ENCODE data around the gene MYLK. TPM values are rescaled to one million over a fixed set of nuclear protein-coding genes. Genes with fewer than 3 reads are reported as not detected.

MYLK gene
- total and polyA plus RNA-seq, 9 of the 15 experiments (the other 6 are each of a cell fraction or from before 2014, with no cell fraction given), result 0.11 to 0.53 (median 0.18) TPM; not detected in 2

DNA sequence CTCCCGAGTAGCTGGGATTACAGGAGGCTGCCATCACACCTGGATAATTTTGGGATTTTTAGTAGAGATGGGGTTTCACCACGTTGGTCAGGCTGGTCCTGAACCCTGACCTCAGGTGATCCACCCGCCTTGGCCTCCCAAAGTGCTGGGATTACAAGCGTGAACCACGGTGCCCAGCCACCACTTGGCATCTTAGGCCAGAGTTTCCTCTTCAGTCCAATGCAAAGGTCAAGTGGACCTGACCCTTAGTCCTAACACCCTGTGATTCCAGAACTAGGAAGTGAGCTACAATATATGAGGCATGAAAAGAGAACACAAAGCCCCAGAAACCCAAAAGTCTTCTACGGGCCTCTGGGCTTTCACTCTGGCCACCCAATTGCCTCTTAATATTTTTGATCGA lies 5.3 kb downstream of the MYLK start:
- Histone ChIP-seq H3K9ac (ENCODE audit: insufficient read depth in 1 of 2, low read depth in 2 of 2, low read length in 2 of 2) (no peak overlapping the region), H2AFZ (ENCODE audit: low read depth, low read length) (no peak overlapping the region), H3K4me3 (no peak overlapping the region), H3K36me3 (ENCODE audit: control insufficient read depth, insufficient read depth, low read length) (no peaks in the 10 kb centered on the region), H3K79me2 (ENCODE audit: control insufficient read depth, insufficient read depth, low read length) (no peaks in the 10 kb centered on the region), H3K4me2 (ENCODE audit: insufficient read depth, low read length) (no peak overlapping the region), H3K27me3 (ENCODE audit: control insufficient read depth in 2 of 2, insufficient read depth in 2 of 2, low read length in 2 of 2) (no peaks in the 10 kb centered on the region; a peak in 1 of 5 replicates), H4K20me1 (replicated peaks; ENCODE audit: control insufficient read depth, insufficient read depth, low read length) (no peaks in the 10 kb centered on the region), H3K9me1 (ENCODE audit: control insufficient read depth, insufficient read depth, low read length) (no peaks in the 10 kb centered on the region), H3K27ac (ENCODE audit: extremely low read depth, low read depth, low read length) (no peak overlapping the region), H3K4me1 (replicated peaks in 1 of 2; ENCODE audit: control insufficient read depth in 2 of 2, insufficient read depth in 2 of 2, low read length in 2 of 2) (peaks cover 0 to 3% of the 10 kb centered on the region in 2 experiments; a peak in 2 of 5 replicates), H3K9me3 (replicated peaks; ENCODE audit: control insufficient read depth, insufficient read depth, low read depth, low read length) (no peaks in the 10 kb centered on the region)
- ATAC-seq, result no peak
- in situ Hi-C loops (cut with MboI), result no loop called here
- CTCF ChIA-PET (ENCODE audit: low intra/inter-chr PET ratio), result no interaction called here
- TF ChIP-seq FOXA1 (IDR thresholded peaks at IDR 0.05; ENCODE audit: borderline replicate concordance), result no peak
- TF ChIP-seq RBM14 (IDR thresholded peaks at IDR 0.05; ENCODE audit: borderline replicate concordance, insufficient read depth, low read depth, low read length), result no peak
- TF ChIP-seq ZZZ3 (IDR thresholded peaks at IDR 0.05), result no peak
- TF ChIP-seq FOXK1 (CRISPR knock-in tag; IDR thresholded peaks at IDR 0.05; ENCODE audit: borderline replicate concordance), result no peak
- WGBS (ENCODE audit: insufficient coverage, low coverage, missing lambda C conversion rate), result 17% methylated on average over 6 of the region's 7 CpGs
- BruUV-seq (replicated peaks), result no TSS peak
- POLR2A ChIA-PET, result no interaction called here
- intact Hi-C loops (cut with micrococcal nuclease), result no loop called here
- FAIRE-seq, result no peak
- no peak for DNase-seq (ENCODE audit: extremely low read depth in 1 of 4, low spot score in 3 of 4)

DNA sequence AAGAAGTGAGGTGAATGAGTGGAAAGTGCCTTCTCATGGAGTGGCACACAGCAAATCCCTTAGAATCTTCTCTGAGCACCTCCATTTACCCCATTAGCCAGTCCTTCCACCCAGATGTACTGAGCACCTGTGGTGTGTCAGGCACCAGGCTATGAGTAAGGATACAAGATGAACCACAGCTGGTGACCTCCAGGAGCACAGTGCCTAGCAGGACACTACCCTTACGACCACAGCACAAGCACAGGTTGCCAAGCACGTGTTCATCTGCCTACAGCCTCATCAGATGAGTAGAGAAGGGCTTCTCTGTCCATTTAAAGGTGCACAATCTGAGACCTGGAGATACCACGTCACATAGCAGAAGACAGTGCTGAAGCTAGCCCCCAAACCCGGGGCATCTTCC lies 6.2 kb downstream of the MYLK start:
- no peak overlapping the region for H2AFZ ChIP-seq (ENCODE audit: low read depth, low read length)
- H3K4me2 ChIP-seq (ENCODE audit: insufficient read depth, low read length), result no peak overlapping the region
- no peaks in the 10 kb centered on the region for H3K9me3 ChIP-seq (replicated peaks; ENCODE audit: control insufficient read depth, insufficient read depth, low read depth, low read length)
- no peaks in the 10 kb centered on the region for H3K9me1 ChIP-seq (ENCODE audit: control insufficient read depth, insufficient read depth, low read length)
- ATAC-seq (no peak), FAIRE-seq (no peak), DNase-seq (ENCODE audit: extremely low read depth in 1 of 4, low spot score in 3 of 4) (no peak)
- in situ Hi-C loops (cut with MboI) (no loop called here), intact Hi-C loops (cut with micrococcal nuclease) (no loop called here)
- no peak overlapping the region for H3K27ac ChIP-seq (ENCODE audit: extremely low read depth, low read depth, low read length)
- H3K4me3 ChIP-seq, result no peak overlapping the region
- H3K4me1 ChIP-seq (replicated peaks in 1 of 2; ENCODE audit: control insufficient read depth in 2 of 2, insufficient read depth in 2 of 2, low read length in 2 of 2), result no peaks in the 10 kb centered on the region
- no peaks in the 10 kb centered on the region for H3K79me2 ChIP-seq (ENCODE audit: control insufficient read depth, insufficient read depth, low read length)
- ChIA-PET CTCF (ENCODE audit: low intra/inter-chr PET ratio) (no interaction called here), POLR2A (no interaction called here)
- no peaks in the 10 kb centered on the region; a peak in 1 of 5 replicates for H3K27me3 ChIP-seq (ENCODE audit: control insufficient read depth in 2 of 2, insufficient read depth in 2 of 2, low read length in 2 of 2)
- no peak overlapping the region for H3K9ac ChIP-seq (ENCODE audit: insufficient read depth in 1 of 2, low read depth in 2 of 2, low read length in 2 of 2)
- H3K36me3 ChIP-seq (ENCODE audit: control insufficient read depth, insufficient read depth, low read length), result no peaks in the 10 kb centered on the region
- no peaks in the 10 kb centered on the region for H4K20me1 ChIP-seq (replicated peaks; ENCODE audit: control insufficient read depth, insufficient read depth, low read length)
- 3% methylated on average over 4 of the region's 4 CpGs for WGBS (ENCODE audit: insufficient coverage, low coverage, missing lambda C conversion rate)
- no TSS peak for BruUV-seq (replicated peaks)
- no peak for TF ChIP-seq NONO (IDR thresholded peaks at IDR 0.05; ENCODE audit: low read depth in 2 of 2, low read length in 1 of 2)
- TF ChIP-seq RBM25 (IDR thresholded peaks at IDR 0.05; ENCODE audit: low read depth, low read length, severe bottlenecking), result no peak
- TF ChIP-seq FOSL1 (tag; conservative IDR thresholded peaks at IDR 0.05), result no peak
- TF ChIP-seq, protein P1, sequence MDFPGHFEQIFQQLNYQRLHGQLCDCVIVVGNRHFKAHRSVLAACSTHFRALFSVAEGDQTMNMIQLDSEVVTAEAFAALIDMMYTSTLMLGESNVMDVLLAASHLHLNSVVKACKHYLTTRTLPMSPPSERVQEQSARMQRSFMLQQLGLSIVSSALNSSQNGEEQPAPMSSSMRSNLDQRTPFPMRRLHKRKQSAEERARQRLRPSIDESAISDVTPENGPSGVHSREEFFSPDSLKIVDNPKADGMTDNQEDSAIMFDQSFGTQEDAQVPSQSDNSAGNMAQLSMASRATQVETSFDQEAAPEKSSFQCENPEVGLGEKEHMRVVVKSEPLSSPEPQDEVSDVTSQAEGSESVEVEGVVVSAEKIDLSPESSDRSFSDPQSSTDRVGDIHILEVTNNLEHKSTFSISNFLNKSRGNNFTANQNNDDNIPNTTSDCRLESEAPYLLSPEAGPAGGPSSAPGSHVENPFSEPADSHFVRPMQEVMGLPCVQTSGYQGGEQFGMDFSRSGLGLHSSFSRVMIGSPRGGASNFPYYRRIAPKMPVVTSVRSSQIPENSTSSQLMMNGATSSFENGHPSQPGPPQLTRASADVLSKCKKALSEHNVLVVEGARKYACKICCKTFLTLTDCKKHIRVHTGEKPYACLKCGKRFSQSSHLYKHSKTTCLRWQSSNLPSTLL (IDR thresholded peaks at IDR 0.05), result no peak
- TF ChIP-seq ATF1 (CRISPR knock-in tag; IDR thresholded peaks at IDR 0.05), result no peak
- TF ChIP-seq ATF1 (tag; IDR thresholded peaks at IDR 0.05), result no peak
- TF ChIP-seq POLR2AphosphoS2 (IDR thresholded peaks at IDR 0.05; ENCODE audit: low read length), result no peak
- TF ChIP-seq NFE2L1 (tag; IDR thresholded peaks at IDR 0.05; ENCODE audit: borderline replicate concordance, low read depth), result no peak
- no peak for TF ChIP-seq NR1H2 (CRISPR knock-in tag; IDR thresholded peaks at IDR 0.05)
- TF ChIP-seq HSF4 (CRISPR knock-in tag; IDR thresholded peaks at IDR 0.05; ENCODE audit: borderline replicate concordance), result no peak

All from K562 (cell line).